Ovary (tissue), 9 donors: Measurements from ENCODE around the gene RERE. TPM values are rescaled to one million over a fixed set of nuclear protein-coding genes. Genes with fewer than 3 reads are reported as not detected.

Source experiments
- DNase-seq, 5 donors: peaks; one replicate each; pipeline ENCODE4 v3.0.0-alpha.2; 2019 to 2020
- H3K27ac ChIP-seq, 2 donors: fragments of 200-600 bp; one replicate each; pipeline versions ENCODE4 v1.5.1 to v1.8.0; 2019 to 2022
- H3K27me3 ChIP-seq: fragments of 200-600 bp; one replicate; pipeline ENCODE4 v1.8.0; 2022
- H3K36me3 ChIP-seq: fragments of 200-600 bp; sonication (generic); one replicate; pipeline ENCODE4 v1.5.1; 2019
- H3K4me1 ChIP-seq: one replicate; pipeline ENCODE4 v1.8.1; 2013; ENCODE audit warnings: mild to moderate bottlenecking, moderate library complexity; ENCODE audit not compliant: insufficient read depth
- H3K4me3 ChIP-seq: fragments of 200-600 bp; sonication (generic); one replicate; pipeline ENCODE4 v1.5.1; 2017
- H3K9me3 ChIP-seq, 2 donors: fragments of 200-600 bp in 1 of 2; sonication (generic) in 1 of 2; one replicate each; pipeline versions ENCODE4 v1.5.1 to v1.8.1; 2013 to 2019; ENCODE audit warnings: mild to moderate bottlenecking in 1 of 2, moderate library complexity in 1 of 2
- CTCF ChIP-seq, 3 donors: fragments of 450-650 bp in 2 of 3; fragments of 200-600 bp in 1 of 3; IDR thresholded peaks; one replicate each; pipeline versions ENCODE4 v1.5.1 to v1.8.0; 2016 to 2022; ENCODE audit warnings: antibody characterized with exemption in 3 of 3, mild to moderate bottlenecking in 1 of 3
- EP300 ChIP-seq: sonication (generic); formaldehyde crosslinking; IDR thresholded peaks from one replicate; pipeline ENCODE4 v1.6.1; 2017; ENCODE audit warnings: antibody characterized with exemption
- POLR2A ChIP-seq: fragments of 450-650 bp; IDR thresholded peaks from one replicate; pipeline ENCODE4 v1.6.1; 2017; ENCODE audit warnings: antibody characterized with exemption, mild to moderate bottlenecking, moderate library complexity
- WGBS, 3 donors: extraction: QIAGEN DNeasy Blood & Tissue Kit in 1 of 3; methylation state at CpG; one replicate each; pipeline versions ENCODE4 v1.1.5 to v1.1.7; 2013 to 2017; 5-methylcytosine and 5-hydroxymethylcytosine counted together
- intact Hi-C, 4 donors: fragments of 100-400 bp; cut with DNase I; formaldehyde crosslinking; loops; one replicate each; pipeline versions ENCODE4 v1.11.0 to v1.15.1; 2022 to 2023
- polyA plus RNA-seq, 2 donors: library from polyadenylated mRNA; stranded (reverse); fragments of 200-250 nt in 1 of 2; fragments of 350-450 nt in 1 of 2; fragmentation: Illumina TruSeq in 1 of 2; extraction: RNeasy Lipid Tissue Mini Kit (QIAGEN cat#74804) in 1 of 2; gene quantifications; one replicate each; pipeline ENCODE4 v1.2.3, GENCODE V29; 2013 to 2014
- total RNA-seq, 7 donors: library from RNA; depleted of rRNA in 2 of 7; stranded (reverse); fragments of >200 nt in 2 of 7; fragmentation: NEBNext Ultra II Directional in 3 of 7; extraction: Animal tissue kit (Norgen Biotek cat#: 25700) in 3 of 7; gene quantifications; one replicate each; pipeline versions ENCODE4 v1.1.0 to v1.2.4, GENCODE V29; 2016 to 2023
- donor health status: DM: no; HTN: no; CAD: no; lungs with moderate emphysema.
- donor health status: DM: no; HTN: no; CAD: no.
- donor health status: Bipolar disorder and iron deficiency.
- donor health status: DM: yes; HTN: yes; CAD: no.
- donor health status: DM: no; HTN: no; CAD: no.
- donor health status: DM: yes; HTN: yes; CAD: no.

Gene RERE
- total and polyA plus RNA-seq, 9 donors, result 36.7 to 119 (median 114) TPM

- DNase-seq, result no peak
- WGBS, 3 donors, result 86 to 91% (median 87%) methylated on average over 6 of the region's 6 CpGs
- intact Hi-C loops, result loop anchor here in 1 of 4 donors (5.0 kb wide), 1 partner anchor 122 kb away; no protein-coding TSS in a partner anchor
These were observed 47.4 kb upstream of the RERE start for GRCh38 chr1:8864713-8865344.

GRCh38 chr1:8863794-8864233 lies 46.4 kb upstream of the RERE start:
- intact Hi-C loops, result loop anchor here in 1 of 4 donors (5.0 kb wide), 1 partner anchor 123 kb away; no protein-coding TSS in a partner anchor
- H3K9me3 ChIP-seq, result no peaks in the 10 kb centered on the region
- no peak overlapping the region for H3K4me3 ChIP-seq
- no peak for DNase-seq
- no peak overlapping the region for H3K27ac ChIP-seq
- WGBS, 3 donors, result 88 to 94% (median 90%) methylated on average over 13 of the region's 13 CpGs
- H3K27me3 ChIP-seq, result no peaks in the 10 kb centered on the region
- no peak for TF ChIP-seq EP300
- TF ChIP-seq POLR2A, result no peak
- no peak for TF ChIP-seq CTCF (IDR thresholded peaks at IDR 0.05)
- H3K36me3 ChIP-seq, result no peaks in the 10 kb centered on the region
- no peaks in the 10 kb centered on the region for H3K4me1 ChIP-seq

More at GRCh38 chr1:8864713-8865344, 47.4 kb upstream of the RERE start:
- TF ChIP-seq CTCF (IDR thresholded peaks at IDR 0.05) (no peak), EP300 (no peak), POLR2A (no peak)
- no peaks in the 10 kb centered on the region for H3K4me1 ChIP-seq
- no peaks in the 10 kb centered on the region for H3K27me3 ChIP-seq
- no peaks in the 10 kb centered on the region for H3K36me3 ChIP-seq
- H3K9me3 ChIP-seq, result no peaks in the 10 kb centered on the region
- H3K4me3 ChIP-seq, result no peak overlapping the region
- no peak overlapping the region for H3K27ac ChIP-seq

GRCh38 chr1:8863138-8863537 lies 45.7 kb upstream of the RERE start:
- H3K4me3 ChIP-seq, result no peak overlapping the region
- intact Hi-C loops, result loop anchor here in 1 of 4 donors (5.0 kb wide), 1 partner anchor 124 kb away; no protein-coding TSS in a partner anchor
- H3K27ac ChIP-seq, result no peak overlapping the region
- H3K36me3 ChIP-seq, result no peaks in the 10 kb centered on the region
- TF ChIP-seq EP300 (no peak), POLR2A (no peak), CTCF (IDR thresholded peaks at IDR 0.05) (no peak)
- 83 to 88% (median 86%) methylated on average over 7 of the region's 7 CpGs for WGBS, 3 donors
- H3K9me3 ChIP-seq, result no peaks in the 10 kb centered on the region
- no peak for DNase-seq
- H3K4me1 ChIP-seq, result no peaks in the 10 kb centered on the region
- H3K27me3 ChIP-seq, result no peaks in the 10 kb centered on the region

GRCh38 chr1:8862528-8862927 lies 45.1 kb upstream of the RERE start:
- H3K4me1 ChIP-seq, result no peaks in the 10 kb centered on the region
- no peaks in the 10 kb centered on the region for H3K9me3 ChIP-seq
- H3K4me3 ChIP-seq, result no peak overlapping the region
- intact Hi-C loops, result loop anchor here in 1 of 4 donors (5.0 kb wide), 1 partner anchor 125 kb away; no protein-coding TSS in a partner anchor
- WGBS, 3 donors, result 80 to 82% (median 80%) methylated on average over 4 of the region's 4 CpGs
- TF ChIP-seq POLR2A, result no peak
- TF ChIP-seq CTCF (IDR thresholded peaks at IDR 0.05), result no peak
- TF ChIP-seq EP300, result no peak
- no peak for DNase-seq
- no peaks in the 10 kb centered on the region for H3K27me3 ChIP-seq
- no peaks in the 10 kb centered on the region for H3K36me3 ChIP-seq
- no peak overlapping the region for H3K27ac ChIP-seq
